ENCODE data around the gene EIF4G1. TPM values are rescaled to one million over a fixed set of nuclear protein-coding genes. Genes with fewer than 3 reads are reported as not detected.

The EIF4G1 gene
- total RNA-seq, 2 donors from 2014 or later = 146 to 213 TPM

GRCh38 chr3:184308744-184309143, 5.7 kb upstream of the EIF4G1 start:
- DNase-seq (no peak), ATAC-seq (no peak)
- Histone ChIP-seq H3K9me3 (no peaks in the 10 kb centered on the region), H3K27ac (no peak overlapping the region), H3K27me3 (no peaks in the 10 kb centered on the region), H3K36me3 (replicated peaks in 1 of 2; ENCODE audit: insufficient read depth in 1 of 2, low read depth in 2 of 2) (peaks cover 5 to 27% of the 10 kb centered on the region in 2 donors), H3K4me3 (no peak overlapping the region), H3K4me1 (peaks cover under 1% of the 10 kb centered on the region)
- TF ChIP-seq POLR2A (IDR thresholded peaks at IDR 0.05) (no peak), CTCF (IDR thresholded peaks at IDR 0.05) (no peak)
- intact Hi-C loops (cut with DNase I) = no loop called here
- WGBS, 2 donors = 79% methylated on average over 7 of the region's 7 CpGs

- DNase-seq = no peak
- Histone ChIP-seq H3K27ac (no peak overlapping the region), H3K9me3 (no peaks in the 10 kb centered on the region), H3K4me3 (no peak overlapping the region), H3K36me3 (replicated peaks in 1 of 2; ENCODE audit: insufficient read depth in 1 of 2, low read depth in 2 of 2) (peaks cover 5 to 12% of the 10 kb centered on the region in 2 donors), H3K27me3 (no peaks in the 10 kb centered on the region), H3K4me1 (peaks cover 13% of the 10 kb centered on the region)
- TF ChIP-seq POLR2A (IDR thresholded peaks at IDR 0.05) = no peak
- TF ChIP-seq CTCF (IDR thresholded peaks at IDR 0.05) = no peak
- intact Hi-C loops (cut with DNase I) = no loop called here
- no peak for ATAC-seq
Measured at GRCh38 chr3:184311633-184312032, 2.8 kb upstream of the EIF4G1 start.

- TF ChIP-seq POLR2A (IDR thresholded peaks at IDR 0.05) = peak; percentile 33 to 66 (median 51)
- no peak for TF ChIP-seq CTCF (IDR thresholded peaks at IDR 0.05)
- Histone ChIP-seq H3K27ac (peak overlapping the region; percentile 97 to 99 (median 98)), H3K9me3 (no peaks in the 10 kb centered on the region), H3K36me3 (replicated peaks in 1 of 2; ENCODE audit: insufficient read depth in 1 of 2, low read depth in 2 of 2) (no peaks in the 10 kb centered on the region), H3K27me3 (no peaks in the 10 kb centered on the region), H3K4me3 (peak overlapping the region; percentile 54 to 97), H3K4me1 (peaks cover 46% of the 10 kb centered on the region)
- ATAC-seq = peak; percentile 78
- intact Hi-C loops (cut with DNase I) = no loop called here
- WGBS, 2 donors = 0% methylated on average over 52 of the region's 89 CpGs; no CpG with 5 or more reads in 1 of the 2 donors
- DNase-seq = peak; percentile 86 to 88 (median 86)
Measured at GRCh38 chr3:184314700-184315542, 515 bp downstream of the EIF4G1 start.

- no peaks in the 10 kb centered on the region for H3K36me3 ChIP-seq (replicated peaks in 1 of 2; ENCODE audit: insufficient read depth in 1 of 2, low read depth in 2 of 2)
- peaks cover 51% of the 10 kb centered on the region for H3K4me1 ChIP-seq
- ATAC-seq (no peak), DNase-seq (no peak)
- no peaks in the 10 kb centered on the region for H3K27me3 ChIP-seq
- TF ChIP-seq CTCF (IDR thresholded peaks at IDR 0.05) (no peak), POLR2A (IDR thresholded peaks at IDR 0.05) (no peak)
- H3K4me3 ChIP-seq = peak overlapping the region; percentile 54 to 97
- intact Hi-C loops (cut with DNase I) = no loop called here
- WGBS, 2 donors = 3 to 4% methylated on average over 6 of the region's 6 CpGs
- peak overlapping the region; percentile 97 to 99 (median 98) for H3K27ac ChIP-seq
- H3K9me3 ChIP-seq = no peaks in the 10 kb centered on the region
Measured at GRCh38 chr3:184315543-184315867, 1.1 kb downstream of the EIF4G1 start.
